Body of pancreas (tissue), 4 donors: ENCODE results near the gene ZCCHC2. TPM values are rescaled to one million over a fixed set of nuclear protein-coding genes. Genes with fewer than 3 reads are reported as not detected.

ENCODE experiments used
- ATAC-seq: fragments of 150-250 bp; one replicate; pipeline ENCODE4 v1.9.1; 2016
- DNase-seq, 4 donors: peaks; one replicate each; pipeline ENCODE4 v3.0.0-alpha.2; 2019
- H3K27ac ChIP-seq, 4 donors: fragments of 200-600 bp; sonication (generic); 1 replicate in 3 of 4; 2 replicates in 1 of 4; pipeline versions ENCODE4 v1.5.1 to v1.6.1; 2016 to 2019; ENCODE audit warnings: mild to moderate bottlenecking in 1 of 4, mixed read lengths in 1 of 4, moderate library complexity in 1 of 4
- H3K27me3 ChIP-seq, 2 donors: fragments of 200-600 bp; sonication (generic); one replicate each; pipeline ENCODE4 v1.6.0; 2016; ENCODE audit warnings: mild to moderate bottlenecking in 1 of 2
- H3K36me3 ChIP-seq, 2 donors: fragments of 200-600 bp; sonication (generic); replicated peaks in 1 of 2; 2 replicates each; pipeline ENCODE4 v1.5.1; 2016; ENCODE audit warnings: low read depth in 2 of 2; ENCODE audit not compliant: insufficient read depth in 1 of 2
- H3K4me1 ChIP-seq: fragments of 200-600 bp; sonication (generic); one replicate; pipeline ENCODE4 v1.6.0; 2016
- H3K4me3 ChIP-seq, 2 donors: fragments of 200-600 bp; sonication (generic); 1 replicate in 1 of 2; 2 replicates in 1 of 2; pipeline ENCODE4 v1.5.1; 2016 to 2019
- H3K9me3 ChIP-seq, 3 donors: fragments of 200-600 bp; sonication (generic); 1 replicate in 2 of 3; 2 replicates in 1 of 3; pipeline ENCODE4 v1.5.1; 2016
- POLR2A ChIP-seq, 3 donors: fragments of 450-650 bp; IDR thresholded peaks; one replicate each; pipeline ENCODE4 v1.6.1; 2016; ENCODE audit warnings: antibody characterized with exemption in 3 of 3, mild to moderate bottlenecking in 2 of 3
- WGBS, 2 donors: methylation state at CpG; one replicate each; pipeline ENCODE4 v1.1.5; 2017; 5-methylcytosine and 5-hydroxymethylcytosine counted together
- intact Hi-C: fragments of 100-400 bp; cut with DNase I; formaldehyde crosslinking; loops from one replicate; pipeline ENCODE4 v1.15.1; 2023
- total RNA-seq, 2 donors: library from RNA; depleted of rRNA; stranded (reverse); fragments of >200 nt; gene quantifications; one replicate each; pipeline ENCODE4 v1.1.0, GENCODE V29; 2016
- TF ChIP-seq, protein P1 (sequence below), 7 experiments: fragments of 450-650 bp in 4 of 7; fragments of 200-600 bp in 3 of 7; sonication (generic) in 3 of 7; IDR thresholded peaks; one replicate each; pipeline ENCODE4 v1.5.1; 2016 to 2019; ENCODE audit warnings: antibody characterized with exemption in 7 of 7

The ZCCHC2 gene
- total RNA-seq, 2 donors from 2014 or later, result 10.4 to 14.2 TPM

DNA sequence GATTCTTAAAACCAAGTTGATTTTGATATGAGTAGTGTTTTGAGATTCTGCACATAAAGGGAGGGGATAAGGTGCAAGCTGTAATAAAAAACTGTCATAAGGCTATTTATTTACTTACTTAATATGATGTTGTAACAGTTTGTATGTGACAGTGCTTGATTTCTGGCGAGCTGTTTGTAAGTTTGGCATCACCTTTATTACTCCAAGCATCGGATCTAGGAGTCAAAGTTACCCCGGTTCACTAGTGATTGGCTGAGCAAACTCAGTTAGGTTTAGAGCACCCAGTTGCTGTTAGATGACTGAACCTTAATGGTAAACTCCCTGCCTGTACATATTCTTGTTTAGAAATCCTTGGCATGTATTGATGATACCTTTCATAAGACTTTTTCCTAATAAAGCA lies 16.1 kb downstream of the ZCCHC2 start:
- Histone ChIP-seq H3K4me3 (no peak overlapping the region), H3K36me3 (peaks cover 0 to 10% of the 10 kb centered on the region in 2 donors), H3K9me3 (no peaks in the 10 kb centered on the region), H3K27ac (no peak overlapping the region), H3K4me1 (no peaks in the 10 kb centered on the region), H3K27me3 (no peaks in the 10 kb centered on the region)
- no peak for TF ChIP-seq POLR2A (IDR thresholded peaks at IDR 0.05)
- TF ChIP-seq, protein P1, sequence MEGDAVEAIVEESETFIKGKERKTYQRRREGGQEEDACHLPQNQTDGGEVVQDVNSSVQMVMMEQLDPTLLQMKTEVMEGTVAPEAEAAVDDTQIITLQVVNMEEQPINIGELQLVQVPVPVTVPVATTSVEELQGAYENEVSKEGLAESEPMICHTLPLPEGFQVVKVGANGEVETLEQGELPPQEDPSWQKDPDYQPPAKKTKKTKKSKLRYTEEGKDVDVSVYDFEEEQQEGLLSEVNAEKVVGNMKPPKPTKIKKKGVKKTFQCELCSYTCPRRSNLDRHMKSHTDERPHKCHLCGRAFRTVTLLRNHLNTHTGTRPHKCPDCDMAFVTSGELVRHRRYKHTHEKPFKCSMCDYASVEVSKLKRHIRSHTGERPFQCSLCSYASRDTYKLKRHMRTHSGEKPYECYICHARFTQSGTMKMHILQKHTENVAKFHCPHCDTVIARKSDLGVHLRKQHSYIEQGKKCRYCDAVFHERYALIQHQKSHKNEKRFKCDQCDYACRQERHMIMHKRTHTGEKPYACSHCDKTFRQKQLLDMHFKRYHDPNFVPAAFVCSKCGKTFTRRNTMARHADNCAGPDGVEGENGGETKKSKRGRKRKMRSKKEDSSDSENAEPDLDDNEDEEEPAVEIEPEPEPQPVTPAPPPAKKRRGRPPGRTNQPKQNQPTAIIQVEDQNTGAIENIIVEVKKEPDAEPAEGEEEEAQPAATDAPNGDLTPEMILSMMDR (IDR thresholded peaks at IDR 0.05), result no peak
- DNase-seq (no peak), ATAC-seq (no peak)
- 60 to 62% methylated on average over 3 of the region's 3 CpGs for WGBS, 2 donors
- intact Hi-C loops, result no loop called here

DNA sequence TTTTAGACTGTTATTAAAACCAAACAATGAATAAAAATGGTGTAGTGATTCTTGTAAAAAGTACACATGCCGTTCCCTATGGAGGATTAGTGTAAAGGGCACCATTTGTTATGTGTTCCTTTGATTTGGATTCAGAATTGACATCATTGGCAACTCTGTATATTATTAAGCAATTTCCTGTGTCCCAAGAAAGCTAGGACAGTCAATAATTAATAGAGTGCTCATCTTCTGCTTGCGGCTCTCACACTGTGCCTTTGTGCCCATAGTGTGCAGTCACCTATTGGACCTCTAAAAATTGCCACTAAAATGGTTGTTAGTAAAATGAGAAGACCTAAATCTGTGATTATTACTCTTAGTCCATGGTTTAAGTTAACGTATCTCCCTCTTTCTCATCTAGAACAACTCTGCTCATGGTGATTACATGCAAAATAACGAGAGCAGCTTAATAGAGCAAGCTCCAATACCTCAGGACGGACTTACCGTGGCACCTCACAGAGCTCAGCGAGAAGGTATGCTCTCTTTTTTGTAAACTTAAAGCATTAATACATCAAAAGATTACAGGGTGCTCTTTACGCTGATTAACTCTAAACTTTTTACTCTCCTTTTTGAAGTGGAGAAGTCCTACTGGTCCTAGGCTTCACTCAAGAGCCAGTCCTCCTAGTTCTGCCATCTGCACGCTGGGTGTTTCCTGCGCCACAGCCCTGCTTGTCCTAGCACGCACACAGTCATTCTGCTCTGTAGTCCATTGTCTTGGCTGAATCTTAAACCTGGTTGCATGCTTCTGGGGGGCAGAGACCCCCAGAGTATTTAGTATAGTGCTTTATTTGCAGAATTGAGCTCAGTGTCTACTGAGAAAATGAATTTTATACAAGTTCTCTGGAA lies 16.7 kb downstream of the ZCCHC2 start:
- intact Hi-C loops, result no loop called here
- no peak for TF ChIP-seq POLR2A (IDR thresholded peaks at IDR 0.05)
- TF ChIP-seq, protein P1 (IDR thresholded peaks at IDR 0.05), result no peak
- Histone ChIP-seq H3K27ac (no peak overlapping the region), H3K36me3 (peaks cover 0 to 10% of the 10 kb centered on the region in 2 donors), H3K4me3 (no peak overlapping the region), H3K9me3 (no peaks in the 10 kb centered on the region), H3K27me3 (no peaks in the 10 kb centered on the region), H3K4me1 (no peaks in the 10 kb centered on the region)
- no peak for DNase-seq
- 95 to 96% methylated on average over 11 of the region's 11 CpGs for WGBS, 2 donors
- ATAC-seq, result no peak

DNA sequence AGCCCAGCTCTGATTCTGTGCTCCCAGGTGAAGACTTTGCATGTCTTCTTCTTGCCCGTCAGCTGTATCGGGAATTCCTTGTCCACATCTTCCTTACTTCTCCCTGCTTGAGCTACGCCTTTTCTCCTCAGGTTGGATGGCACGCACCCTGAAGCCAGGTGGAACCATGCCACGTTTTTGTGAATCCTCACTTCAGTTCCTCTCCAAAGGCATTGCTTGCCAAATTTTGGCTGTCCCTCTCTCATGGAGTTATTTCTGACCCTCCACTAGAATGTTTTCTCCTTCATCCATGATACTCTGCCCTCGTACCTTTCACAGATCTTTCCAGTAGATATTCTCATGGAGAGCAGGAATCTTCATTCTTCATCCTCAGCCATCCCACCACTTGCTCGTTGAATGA lies 20.2 kb downstream of the ZCCHC2 start:
- 93 to 95% methylated on average over 7 of the region's 7 CpGs for WGBS, 2 donors
- H3K4me3 ChIP-seq, result no peak overlapping the region
- intact Hi-C loops, result no loop called here
- DNase-seq (no peak), ATAC-seq (no peak)
- no peaks in the 10 kb centered on the region for H3K4me1 ChIP-seq
- no peak overlapping the region for H3K27ac ChIP-seq
- no peaks in the 10 kb centered on the region for H3K27me3 ChIP-seq
- H3K36me3 ChIP-seq, result peaks cover 0 to 10% of the 10 kb centered on the region in 2 donors
- TF ChIP-seq, protein P1 (IDR thresholded peaks at IDR 0.05), result no peak
- TF ChIP-seq POLR2A (IDR thresholded peaks at IDR 0.05), result no peak
- H3K9me3 ChIP-seq, result no peaks in the 10 kb centered on the region

DNA sequence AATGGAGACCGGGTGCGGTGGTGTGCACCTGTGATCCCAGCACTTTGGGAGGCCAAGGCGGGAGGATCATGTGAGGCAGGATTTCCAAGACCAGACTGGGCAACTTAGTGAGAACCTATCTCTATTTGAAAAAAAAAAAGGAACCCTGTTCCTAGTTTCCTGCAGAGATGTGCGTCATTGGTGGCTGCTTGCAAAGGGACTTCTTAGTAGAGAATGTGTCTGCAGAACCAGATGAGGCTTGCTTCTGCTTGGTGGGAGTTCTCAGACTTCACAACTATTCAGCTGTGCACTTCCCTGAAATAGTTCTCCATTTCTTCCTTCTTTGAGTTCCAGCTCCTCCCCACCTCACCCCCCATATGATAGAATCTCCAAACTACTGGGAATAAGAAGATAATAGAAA lies 22.3 kb downstream of the ZCCHC2 start:
- Histone ChIP-seq H3K9me3 (no peaks in the 10 kb centered on the region), H3K4me1 (no peaks in the 10 kb centered on the region), H3K27ac (no peak overlapping the region), H3K4me3 (no peak overlapping the region), H3K27me3 (no peaks in the 10 kb centered on the region), H3K36me3 (peaks cover 0 to 11% of the 10 kb centered on the region in 2 donors)
- intact Hi-C loops, result no loop called here
- 92 to 97% methylated on average over 4 of the region's 4 CpGs for WGBS, 2 donors
- ATAC-seq (no peak), DNase-seq (peak in 1 of 4 donors; percentile 50)
- TF ChIP-seq, protein P1 (IDR thresholded peaks at IDR 0.05), result no peak
- no peak for TF ChIP-seq POLR2A (IDR thresholded peaks at IDR 0.05)

DNA sequence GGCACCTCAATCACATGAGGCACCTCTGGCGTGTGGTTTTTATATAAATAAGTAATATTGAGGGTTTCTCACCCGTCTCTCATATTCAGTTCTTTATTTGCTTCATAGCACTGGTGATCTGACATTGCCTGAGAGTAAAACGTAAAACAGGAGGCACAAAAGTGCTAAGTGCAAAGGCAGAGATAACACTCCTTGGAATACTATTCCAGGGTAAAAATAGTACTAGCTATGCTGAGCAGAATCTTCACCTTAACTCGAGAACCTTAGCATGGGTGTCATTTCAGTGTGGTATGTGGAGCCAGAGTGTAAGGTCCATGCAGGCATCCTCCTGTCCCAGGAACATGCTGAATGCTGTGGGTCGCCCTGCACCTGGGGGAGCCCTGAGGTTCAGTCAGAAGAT lies 26.9 kb downstream of the ZCCHC2 start:
- ATAC-seq (no peak), DNase-seq (no peak)
- intact Hi-C loops, result no loop called here
- H3K36me3 ChIP-seq, result peaks cover 0 to 9% of the 10 kb centered on the region in 2 donors
- TF ChIP-seq, protein P1 (IDR thresholded peaks at IDR 0.05), result no peak
- TF ChIP-seq POLR2A (IDR thresholded peaks at IDR 0.05), result no peak
- H3K4me1 ChIP-seq, result peaks cover 12% of the 10 kb centered on the region
- no peak overlapping the region for H3K27ac ChIP-seq
- H3K4me3 ChIP-seq, result no peak overlapping the region
- H3K27me3 ChIP-seq, result no peaks in the 10 kb centered on the region
- no peaks in the 10 kb centered on the region for H3K9me3 ChIP-seq
- 76 to 88% methylated on average over 5 of the region's 5 CpGs for WGBS, 2 donors
